Testis (tissue), 3 donors: ENCODE data around the gene ATG7. TPM values are rescaled to one million over a fixed set of nuclear protein-coding genes. Genes with fewer than 3 reads are reported as not detected.

Experiments
- DNase-seq: peaks from one replicate; pipeline ENCODE4 v3.0.0-alpha.2; 2019
- H3K27ac ChIP-seq, 2 donors: fragments of 200-600 bp; sonication (generic); one replicate each; pipeline ENCODE4 v1.5.1; 2019
- H3K27me3 ChIP-seq: fragments of 200-600 bp; sonication (generic); one replicate; pipeline ENCODE4 v1.5.1; 2019
- H3K36me3 ChIP-seq: fragments of 200-600 bp; sonication (generic); one replicate; pipeline ENCODE4 v1.5.1; 2017; ENCODE audit warnings: low read depth; ENCODE audit errors: missing control alignments
- H3K4me1 ChIP-seq: fragments of 200-600 bp; sonication (generic); one replicate; pipeline ENCODE4 v1.5.1; 2019
- H3K4me3 ChIP-seq, 2 donors: fragments of 200-600 bp; sonication (generic); one replicate each; pipeline ENCODE4 v1.5.1; 2017 to 2019
- H3K9me3 ChIP-seq: fragments of 200-600 bp; sonication (generic); one replicate; pipeline ENCODE4 v1.5.1; 2017
- CTCF ChIP-seq, 3 experiments: fragments of 450-650 bp in 2 of 3; fragments of 200-600 bp in 1 of 3; sonication (generic) in 1 of 3; IDR thresholded peaks; one replicate each; pipeline ENCODE4 v1.5.1; 2016 to 2019; ENCODE audit warnings: antibody characterized with exemption in 3 of 3, mild to moderate bottlenecking in 2 of 3, moderate library complexity in 1 of 3
- POLR2A ChIP-seq: fragments of 450-650 bp; IDR thresholded peaks from one replicate; pipeline ENCODE4 v1.6.1; 2017; ENCODE audit warnings: antibody characterized with exemption, mild to moderate bottlenecking, moderate library complexity
- WGBS, 2 donors: methylation state at CpG; one replicate each; pipeline ENCODE4 v1.1.5; 2018; 5-methylcytosine and 5-hydroxymethylcytosine counted together
- intact Hi-C: fragments of 100-400 bp; cut with DNase I; formaldehyde crosslinking; loops from one replicate; pipeline ENCODE4 v1.15.1; 2023; ENCODE audit warnings: low total_unique reads
- polyA plus RNA-seq: library from polyadenylated mRNA; stranded (reverse); fragments of 350-450 nt; fragmentation: Illumina TruSeq; extraction: RNeasy Lipid Tissue Mini Kit (QIAGEN cat#74804); gene quantifications from one replicate; pipeline ENCODE4 v1.2.3, GENCODE V29; 2014; ENCODE audit warnings: low read depth, low replicate concordance; ENCODE audit not compliant: insufficient read depth
- total RNA-seq, 2 donors: library from RNA; depleted of rRNA; stranded (reverse); fragments of >200 nt; gene quantifications; one replicate each; pipeline ENCODE4 v1.2.3, GENCODE V29; 2016

Gene ATG7
- total and polyA plus RNA-seq, 3 donors from 2014 or later = 52.9 to 95.4 (median 86.0) TPM

DNA sequence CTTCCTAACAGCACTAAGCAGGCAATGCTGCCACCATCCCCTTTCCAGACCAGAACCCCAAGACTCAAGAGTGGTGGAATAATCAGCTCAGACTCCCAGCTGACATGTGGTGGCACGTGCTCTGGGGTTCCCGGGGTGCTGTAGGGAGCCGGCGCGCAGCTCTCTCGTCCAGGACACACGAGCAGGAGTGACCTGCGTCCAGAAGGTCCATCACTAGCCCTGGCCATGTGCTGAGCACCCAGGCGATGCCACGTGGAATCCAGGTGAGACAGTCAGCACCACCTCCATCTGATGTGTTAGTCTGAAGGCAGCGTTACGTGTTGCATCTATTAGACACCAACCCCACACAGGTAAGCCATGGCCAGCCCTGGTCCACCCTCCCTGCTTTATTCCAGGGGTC, 293.3 kb downstream of the ATG7 start:
- H3K4me3 ChIP-seq = no peak overlapping the region
- no peaks in the 10 kb centered on the region for H3K27me3 ChIP-seq
- H3K27ac ChIP-seq = no peak overlapping the region
- TF ChIP-seq CTCF (IDR thresholded peaks at IDR 0.05) (no peak), POLR2A (no peak)
- 86 to 88% methylated on average over 5 to 12 of the region's 12 CpGs for WGBS, 2 donors
- no peaks in the 10 kb centered on the region for H3K36me3 ChIP-seq
- H3K4me1 ChIP-seq = peaks cover 30% of the 10 kb centered on the region
- H3K9me3 ChIP-seq = no peaks in the 10 kb centered on the region
- DNase-seq = no peak
- intact Hi-C loops = no loop called here

DNA sequence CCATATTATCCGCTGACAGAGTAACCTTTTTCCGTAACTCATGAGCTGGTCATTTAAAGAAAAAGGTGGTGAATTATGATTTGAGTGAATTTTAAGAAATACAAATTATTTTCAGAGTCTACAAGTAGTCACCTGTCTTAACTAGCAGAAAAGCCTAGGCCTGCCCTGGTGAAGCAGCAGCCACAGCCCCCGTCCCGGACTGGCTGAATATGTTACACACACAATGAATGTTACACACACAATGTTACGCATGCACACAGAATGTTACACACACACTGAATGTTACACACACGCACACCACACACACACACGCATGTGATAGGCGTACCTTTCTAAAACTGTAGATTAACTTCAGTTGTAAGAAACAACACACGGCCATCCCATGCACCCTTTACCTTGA, 293.7 kb downstream of the ATG7 start:
- H3K4me1 ChIP-seq = peaks cover 26% of the 10 kb centered on the region
- no peak overlapping the region for H3K4me3 ChIP-seq
- no peak for DNase-seq
- 89 to 94% methylated on average over 9 of the region's 9 CpGs for WGBS, 2 donors
- H3K36me3 ChIP-seq = no peaks in the 10 kb centered on the region
- intact Hi-C loops = no loop called here
- no peaks in the 10 kb centered on the region for H3K9me3 ChIP-seq
- H3K27ac ChIP-seq = no peak overlapping the region
- TF ChIP-seq POLR2A (no peak), CTCF (IDR thresholded peaks at IDR 0.05) (no peak)
- no peaks in the 10 kb centered on the region for H3K27me3 ChIP-seq

- DNase-seq = no peak
- TF ChIP-seq POLR2A (no peak), CTCF (IDR thresholded peaks at IDR 0.05) (no peak)
- Histone ChIP-seq H3K27ac (peak overlapping the region in 1 of 2 donors; percentile 74), H3K36me3 (no peaks in the 10 kb centered on the region), H3K9me3 (no peaks in the 10 kb centered on the region), H3K27me3 (no peaks in the 10 kb centered on the region), H3K4me1 (peaks cover 21% of the 10 kb centered on the region), H3K4me3 (no peak overlapping the region)
- 89 to 93% methylated on average over 19 to 20 of the region's 20 CpGs for WGBS, 2 donors
- intact Hi-C loops = no loop called here
These were observed 294.3 kb downstream of the ATG7 start for GRCh38 chr3:11566478-11566877.

GRCh38 chr3:11566916-11567315, 294.7 kb downstream of the ATG7 start:
- 70% methylated on average over 17 of the region's 17 CpGs for WGBS, 2 donors
- intact Hi-C loops = no loop called here
- Histone ChIP-seq H3K27ac (peak overlapping the region; percentile 63 to 74), H3K36me3 (no peaks in the 10 kb centered on the region), H3K4me1 (peaks cover 21% of the 10 kb centered on the region), H3K9me3 (no peaks in the 10 kb centered on the region), H3K27me3 (no peaks in the 10 kb centered on the region), H3K4me3 (no peak overlapping the region)
- TF ChIP-seq CTCF (IDR thresholded peaks at IDR 0.05) (no peak), POLR2A (no peak)
- no peak for DNase-seq
